HepG2 (cell line): ENCODE measurements around the gene ADSS1. TPM values are rescaled to one million over a fixed set of nuclear protein-coding genes. Genes with fewer than 3 reads are reported as not detected.

Experiments
- AHR ChIP-seq: IDR thresholded peaks from 2 replicates; pipeline ENCODE4 v1.6.1; 2018; ENCODE audit warnings: missing genetic modification reagents, missing compliant biosample characterization
- AKNA ChIP-seq: sonication (generic); formaldehyde crosslinking; IDR thresholded peaks from 2 replicates; pipeline ENCODE4 v1.4.0; 2020; ENCODE audit warnings: missing genetic modification reagents, borderline replicate concordance
- CHD2 ChIP-seq: IDR thresholded peaks from 2 replicates; pipeline ENCODE4 v1.6.1; 2011; ENCODE audit warnings: low read depth, low read length, improper control_type of control experiment
- CSRNP2 ChIP-seq: sonication (generic); formaldehyde crosslinking; conservative IDR thresholded peaks from 2 replicates; pipeline ENCODE4 v1.8.0; 2022; ENCODE audit warnings: low read depth, missing genetic modification reagents
- HNRNPK ChIP-seq: fragments of 200-400 bp; formaldehyde crosslinking; IDR thresholded peaks from 2 replicates; pipeline ENCODE4 v1.6.1; 2018; ENCODE audit warnings: low read length, low read depth, moderate library complexity, mild to moderate bottlenecking; ENCODE audit not compliant: poor library complexity, severe bottlenecking
- KAT7 ChIP-seq: IDR thresholded peaks from 2 replicates; pipeline ENCODE4 v1.6.1; 2018; ENCODE audit warnings: borderline replicate concordance, missing compliant biosample characterization
- KDM4B ChIP-seq: sonication (generic); formaldehyde crosslinking; IDR thresholded peaks from 2 replicates; pipeline ENCODE4 v1.4.0; 2020; ENCODE audit warnings: missing genetic modification reagents
- MXD1 ChIP-seq: sonication (generic); formaldehyde crosslinking; IDR thresholded peaks from 2 replicates; pipeline ENCODE4 v1.4.0; 2020; ENCODE audit warnings: mild to moderate bottlenecking, missing genetic modification reagents
- NFIB ChIP-seq: sonication (generic); formaldehyde crosslinking; IDR thresholded peaks from 2 replicates; pipeline ENCODE4 v1.9.0; 2021; ENCODE audit warnings: missing genetic modification reagents, mild to moderate bottlenecking, borderline replicate concordance
- RFXAP ChIP-seq: sonication (generic); formaldehyde crosslinking; IDR thresholded peaks from 2 replicates; pipeline ENCODE4 v1.4.0; 2020; ENCODE audit warnings: missing genetic modification reagents, borderline replicate concordance
- SALL1 ChIP-seq: sonication (generic); formaldehyde crosslinking; IDR thresholded peaks from 2 replicates; pipeline ENCODE4 v1.8.0; 2022; ENCODE audit warnings: mild to moderate bottlenecking, missing genetic modification reagents
- ZBED4 ChIP-seq: sonication (generic); formaldehyde crosslinking; IDR thresholded peaks from 2 replicates; pipeline ENCODE4 v1.4.0; 2020; ENCODE audit warnings: missing genetic modification reagents, borderline replicate concordance
- ZFP90 ChIP-seq: sonication (generic); formaldehyde crosslinking; IDR thresholded peaks from 2 replicates; pipeline ENCODE4 v1.8.0; 2022; ENCODE audit warnings: missing genetic modification reagents, mild to moderate bottlenecking, inconsistent platforms, borderline replicate concordance
- ZNF703 ChIP-seq: sonication (generic); formaldehyde crosslinking; IDR thresholded peaks from 2 replicates; pipeline ENCODE4 v1.5.1; 2020; ENCODE audit warnings: missing genetic modification reagents, mild to moderate bottlenecking, moderate library complexity, borderline replicate concordance
- ZNF879 ChIP-seq: sonication (generic); formaldehyde crosslinking; IDR thresholded peaks from 2 replicates; pipeline ENCODE4 v1.8.1; 2023; ENCODE audit warnings: missing genetic modification reagents
- ZNF891 ChIP-seq: sonication (generic); formaldehyde crosslinking; IDR thresholded peaks from 2 replicates; pipeline ENCODE4 v1.5.0; 2020; ENCODE audit warnings: mild to moderate bottlenecking, missing genetic modification reagents
- polyA plus RNA-seq, 8 experiments: library from polyadenylated mRNA; depleted of rRNA in 3 of 8; stranded (reverse) in 7 of 8; unstranded in 1 of 8; fragments of >200 nt; fragmentation: Illumina TruSeq in 4 of 8; extraction: Trizol in 4 of 8; gene quantifications; 2 replicates each; pipeline versions ENCODE4 v1.2.1 to v1.2.3, GENCODE V29; 2011 to 2016; ENCODE audit warnings: low read depth in 4 of 8, missing spikeins in 1 of 8, mixed read lengths in 1 of 8; ENCODE audit not compliant: insufficient read depth in 1 of 8
- total RNA-seq, 5 experiments: library from RNA; depleted of rRNA; stranded (reverse); fragments of >200 nt; fragmentation: Illumina TruSeq; extraction: Trizol; gene quantifications; 2 replicates each; pipeline ENCODE4 v1.2.3, GENCODE V29; 2016; ENCODE audit warnings: low read depth in 1 of 5

The ADSS1 gene
- total and polyA plus RNA-seq, 2 of the 13 experiments (the other 11 are each of a cell fraction or from before 2014, with no cell fraction given) = 1.0 to 36.7 TPM

GRCh38 chr14:104768437-104769323 is 44.7 kb downstream of the ADSS1 start (continued):
- TF ChIP-seq AHR (0 out of 2 replicates have a peak, but pooled peaks have one; percentile 16), KAT7 (CRISPR knock-in tag) (no peak), AKNA (CRISPR knock-in tag) (no peak), RFXAP (0 out of 2 replicates have a peak, but pooled peaks have one; percentile 59), CSRNP2 (CRISPR knock-in tag) (no peak), ZNF891 (no peak), SALL1 (CRISPR knock-in tag) (peak; percentile 85), ZFP90 (peak; percentile 79), HNRNPK (no peak), ZNF879 (CRISPR knock-in tag) (no peak), CHD2 (peak; percentile 26; the same call in 1 of the 2 replicates), KDM4B (CRISPR knock-in tag) (no peak), ZNF703 (CRISPR knock-in tag) (no peak), NFIB (CRISPR knock-in tag) (no peak), MXD1 (CRISPR knock-in tag) (no peak), ZBED4 (CRISPR knock-in tag) (no peak)
